K562 (cell line): ENCODE results near the gene DHDH. TPM values are rescaled to one million over a fixed set of nuclear protein-coding genes. Genes with fewer than 3 reads are reported as not detected.

ENCODE experiments used
- ATF2 ChIP-seq: sonication (generic); formaldehyde crosslinking; IDR thresholded peaks from 2 replicates; pipeline ENCODE4 v1.8.1; 2022; ENCODE audit warnings: missing genetic modification reagents
- CAMTA2 ChIP-seq: fragments of 250-450 bp; sonication (Bioruptor Pico); conservative IDR thresholded peaks from 2 replicates; pipeline ENCODE4 v1.5.1; 2022
- CHD4 ChIP-seq: fragments of 200-600 bp; sonication (generic); IDR thresholded peaks from 3 replicates; pipeline ENCODE4 v1.6.1; 2012; ENCODE audit warnings: low read depth, mild to moderate bottlenecking, mixed read lengths, low read length, inconsistent platforms; ENCODE audit not compliant: insufficient read depth, insufficient replicate concordance, poor library complexity, severe bottlenecking
- CREM ChIP-seq: IDR thresholded peaks from 2 replicates; pipeline ENCODE4 v1.6.1; 2014; ENCODE audit warnings: antibody characterized with exemption, low read depth
- L3MBTL2 ChIP-seq: fragments of 450-650 bp; IDR thresholded peaks from 2 replicates; pipeline ENCODE4 v1.6.1; 2016; ENCODE audit warnings: mild to moderate bottlenecking, moderate library complexity
- MTF1 ChIP-seq: fragments of 250-450 bp; sonication (Bioruptor Pico); IDR thresholded peaks from 2 replicates; pipeline ENCODE4 v1.9.0; 2021; ENCODE audit warnings: moderate library complexity, mild to moderate bottlenecking, inconsistent platforms, borderline replicate concordance
- POLR2H ChIP-seq: IDR thresholded peaks from 2 replicates; pipeline ENCODE4 v1.6.1; 2016; ENCODE audit warnings: missing genetic modification characterization, low read depth, mild to moderate bottlenecking, control low read depth, missing compliant biosample characterization, moderate library complexity
- TAL1 ChIP-seq: fragments of 450-650 bp; IDR thresholded peaks from 2 replicates; pipeline ENCODE4 v1.6.1; 2016; ENCODE audit warnings: mild to moderate bottlenecking
- TBL1XR1 ChIP-seq, 2 experiments: IDR thresholded peaks; 2 replicates each; pipeline ENCODE4 v1.6.1; 2012; ENCODE audit warnings: improper control_type of control experiment in 2 of 2, low read length in 2 of 2, mild to moderate bottlenecking in 1 of 2
- ZNF140 ChIP-seq: fragments of 250-450 bp; sonication (Bioruptor Pico); IDR thresholded peaks from 2 replicates; pipeline ENCODE4 v1.8.0; 2021; ENCODE audit warnings: moderate library complexity, mild to moderate bottlenecking, inconsistent platforms
- ZNF165 ChIP-seq: fragments of 250-450 bp; sonication (Bioruptor Pico); IDR thresholded peaks from 2 replicates; pipeline ENCODE4 v1.4.0; 2020; ENCODE audit warnings: borderline replicate concordance
- ZNF175 ChIP-seq: fragments of 200-800 bp; sonication (Bioruptor generic); IDR thresholded peaks from 2 replicates; pipeline ENCODE4 v1.6.1; 2016; ENCODE audit warnings: low read depth, mild to moderate bottlenecking, missing genetic modification characterization, missing compliant biosample characterization
- ZNF668 ChIP-seq: fragments of 250-450 bp; sonication (Bioruptor Pico); IDR thresholded peaks from 2 replicates; pipeline ENCODE4 v1.8.0; 2022; ENCODE audit warnings: mild to moderate bottlenecking, inconsistent platforms
- polyA plus RNA-seq, 8 experiments: library from polyadenylated mRNA; depleted of rRNA in 4 of 8; stranded (reverse) in 5 of 8; unstranded in 3 of 8; fragments of >200 nt; fragmentation: Nextera tagmentation in 2 of 8; fragmentation: Illumina TruSeq in 1 of 8; extraction: Ambion mirVana in 2 of 8; extraction: Trizol in 1 of 8; gene quantifications; 2 replicates each; pipeline versions ENCODE4 v1.2.1 to v1.2.3, GENCODE V29; 2011 to 2014; ENCODE audit warnings: inconsistent platforms in 1 of 8, missing spikeins in 1 of 8
- total RNA-seq, 7 experiments: library from RNA; depleted of rRNA in 6 of 7; stranded (reverse); fragments of >200 nt in 6 of 7; fragmentation: Illumina TruSeq in 2 of 7; extraction: Trizol in 2 of 7; gene quantifications; 2 replicates each; pipeline versions ENCODE4 v1.2.1 to v1.2.3, GENCODE V29; 2011 to 2021; ENCODE audit warnings: low replicate concordance in 1 of 7
- TF ChIP-seq, protein P1 (sequence below): fragments of 450-650 bp; formaldehyde crosslinking; IDR thresholded peaks from 2 replicates; pipeline ENCODE4 v1.4.0; 2020; ENCODE audit warnings: mild to moderate bottlenecking, moderate library complexity
- TF ChIP-seq, protein P2 (sequence below), 2 experiments: fragments of 450-650 bp; IDR thresholded peaks; 2 replicates each; pipeline ENCODE4 v1.6.1; 2016; ENCODE audit warnings: mild to moderate bottlenecking in 2 of 2, borderline replicate concordance in 1 of 2, low read depth in 1 of 2, moderate library complexity in 1 of 2

Gene DHDH
- total and polyA plus RNA-seq, 9 of the 15 experiments (the other 6 are each of a cell fraction or from before 2014, with no cell fraction given), result 0.37 to 1.9 (median 0.87) TPM

GRCh38 chr19:48963371-48964204 lies 30.1 kb downstream of the DHDH start (continued):
- peak; percentile 58; the same call in 1 of the 2 replicates for TF ChIP-seq CAMTA2 (CRISPR knock-in tag)
- no peak for TF ChIP-seq ZNF140 (CRISPR knock-in tag)
- no peak for TF ChIP-seq MTF1 (CRISPR knock-in tag)
- peak; percentile 80 for TF ChIP-seq ZNF175 (CRISPR knock-in tag)
- peak; percentile 81 for TF ChIP-seq CREM
- TF ChIP-seq, protein P1, sequence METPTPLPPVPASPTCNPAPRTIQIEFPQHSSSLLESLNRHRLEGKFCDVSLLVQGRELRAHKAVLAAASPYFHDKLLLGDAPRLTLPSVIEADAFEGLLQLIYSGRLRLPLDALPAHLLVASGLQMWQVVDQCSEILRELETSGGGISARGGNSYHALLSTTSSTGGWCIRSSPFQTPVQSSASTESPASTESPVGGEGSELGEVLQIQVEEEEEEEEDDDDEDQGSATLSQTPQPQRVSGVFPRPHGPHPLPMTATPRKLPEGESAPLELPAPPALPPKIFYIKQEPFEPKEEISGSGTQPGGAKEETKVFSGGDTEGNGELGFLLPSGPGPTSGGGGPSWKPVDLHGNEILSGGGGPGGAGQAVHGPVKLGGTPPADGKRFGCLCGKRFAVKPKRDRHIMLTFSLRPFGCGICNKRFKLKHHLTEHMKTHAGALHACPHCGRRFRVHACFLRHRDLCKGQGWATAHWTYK (CRISPR knock-in tag), result 0 out of 2 replicates have a peak, but pooled peaks have one; percentile 73
- TF ChIP-seq ZNF668 (CRISPR knock-in tag), result no peak
- peak in 1 of 2 experiments; percentile 41; a peak in 1 of 4 replicates for TF ChIP-seq TBL1XR1 (IDR thresholded peaks at IDR 0.05; ENCODE audit: low read length in 2 of 2)
- peak; percentile 78; the same call in 1 of the 2 replicates for TF ChIP-seq ATF2 (CRISPR knock-in tag)
- TF ChIP-seq ZNF165, result peak; percentile 5; the same call in 1 of the 2 replicates
- TF ChIP-seq, protein P2, sequence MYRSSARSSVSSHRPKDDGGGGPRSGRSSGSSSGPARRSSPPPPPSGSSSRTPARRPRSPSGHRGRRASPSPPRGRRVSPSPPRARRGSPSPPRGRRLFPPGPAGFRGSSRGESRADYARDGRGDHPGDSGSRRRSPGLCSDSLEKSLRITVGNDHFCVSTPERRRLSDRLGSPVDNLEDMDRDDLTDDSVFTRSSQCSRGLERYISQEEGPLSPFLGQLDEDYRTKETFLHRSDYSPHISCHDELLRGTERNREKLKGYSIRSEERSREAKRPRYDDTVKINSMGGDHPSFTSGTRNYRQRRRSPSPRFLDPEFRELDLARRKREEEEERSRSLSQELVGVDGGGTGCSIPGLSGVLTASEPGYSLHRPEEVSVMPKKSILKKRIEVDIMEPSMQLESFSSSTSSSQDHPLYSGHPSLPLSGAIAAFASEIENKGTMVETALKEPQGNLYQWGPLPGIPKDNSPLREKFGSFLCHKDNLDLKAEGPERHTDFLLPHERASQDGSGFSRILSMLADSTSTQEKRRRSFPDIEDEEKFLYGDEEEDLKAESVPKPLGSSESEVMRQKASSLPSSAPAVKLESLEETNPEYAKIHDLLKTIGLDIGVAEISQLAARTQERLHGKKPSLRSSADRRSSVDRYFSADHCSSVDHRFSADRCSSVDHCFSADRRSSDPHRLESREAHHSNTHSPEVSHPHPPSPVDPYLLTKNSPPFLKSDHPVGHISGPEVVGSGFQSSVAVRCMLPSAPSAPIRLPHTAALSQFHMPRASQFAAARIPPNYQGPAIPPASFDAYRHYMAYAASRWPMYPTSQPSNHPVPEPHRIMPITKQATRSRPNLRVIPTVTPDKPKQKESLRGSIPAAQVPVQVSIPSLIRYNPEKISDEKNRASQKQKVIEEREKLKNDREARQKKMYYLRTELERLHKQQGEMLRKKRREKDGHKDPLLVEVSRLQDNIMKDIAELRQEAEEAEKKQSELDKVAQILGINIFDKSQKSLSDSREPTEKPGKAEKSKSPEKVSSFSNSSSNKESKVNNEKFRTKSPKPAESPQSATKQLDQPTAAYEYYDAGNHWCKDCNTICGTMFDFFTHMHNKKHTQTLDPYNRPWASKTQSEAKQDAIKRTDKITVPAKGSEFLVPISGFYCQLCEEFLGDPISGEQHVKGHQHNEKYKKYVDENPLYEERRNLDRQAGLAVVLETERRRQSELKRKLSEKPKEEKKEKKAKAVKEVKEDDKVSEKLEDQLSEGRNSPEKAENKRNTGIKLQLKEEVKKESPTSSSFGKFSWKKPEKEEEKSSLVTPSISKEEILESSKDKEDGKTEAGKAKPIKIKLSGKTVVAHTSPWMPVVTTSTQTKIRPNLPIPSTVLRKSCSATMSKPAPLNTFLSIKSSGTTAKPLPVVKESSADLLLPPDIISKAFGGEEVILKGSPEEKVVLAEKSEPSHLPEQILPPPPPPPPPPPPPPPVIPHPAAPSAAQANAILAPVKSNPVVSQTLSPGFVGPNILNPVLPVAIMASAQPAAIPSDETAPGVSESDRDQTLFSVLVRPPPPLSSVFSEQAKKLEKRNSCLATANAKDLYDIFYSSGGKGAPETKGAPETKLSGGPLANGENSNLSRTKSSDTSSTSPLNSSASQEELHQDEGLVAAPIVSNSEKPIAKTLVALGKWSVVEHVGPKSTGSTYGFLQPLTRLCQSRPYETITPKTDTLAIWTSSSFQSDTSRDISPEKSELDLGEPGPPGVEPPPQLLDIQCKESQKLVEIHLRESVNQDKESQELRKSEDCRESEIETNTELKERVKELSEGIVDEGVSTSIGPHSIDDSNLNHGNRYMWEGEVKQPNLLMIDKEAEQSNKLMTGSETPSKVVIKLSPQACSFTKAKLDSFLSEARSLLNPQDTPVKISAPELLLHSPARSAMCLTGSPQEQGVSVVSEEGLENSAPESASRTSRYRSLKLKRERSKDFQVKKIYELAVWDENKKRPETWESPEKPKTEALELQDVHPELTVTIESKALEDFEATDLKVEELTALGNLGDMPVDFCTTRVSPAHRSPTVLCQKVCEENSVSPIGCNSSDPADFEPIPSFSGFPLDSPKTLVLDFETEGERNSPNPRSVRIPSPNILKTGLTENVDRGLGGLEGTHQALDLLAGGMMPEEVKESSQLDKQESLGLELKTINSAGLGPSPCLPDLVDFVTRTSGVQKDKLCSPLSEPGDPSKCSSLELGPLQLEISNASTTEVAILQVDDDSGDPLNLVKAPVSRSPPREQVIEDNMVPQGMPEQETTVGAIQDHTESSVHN (IDR thresholded peaks at IDR 0.05; ENCODE audit: borderline replicate concordance in 1 of 2, low read depth in 1 of 2), result peak in 1 of 2 experiments; percentile 79; a peak in 2 of 4 replicates
- TF ChIP-seq CHD4, result no peak
- TF ChIP-seq L3MBTL2, result peak; percentile 81
- TF ChIP-seq TAL1, result 0 out of 2 replicates have a peak, but pooled peaks have one; percentile 5
- TF ChIP-seq POLR2H (tag), result peak; percentile 62
